SK-N-DZ (cell line): ENCODE measurements around the gene NELL2.

ENCODE experiments used
- DNase-seq: peaks from one replicate; pipeline ENCODE4 v3.0.0-alpha.2; 2015; ENCODE audit warnings: low spot score

Gene NELL2

GRCh38 chr12:44627387-44628166 lies 248.5 kb downstream of the NELL2 start:
- DNase-seq, result no peak

GRCh38 chr12:44626883-44627282 lies 249.2 kb downstream of the NELL2 start:
- peak; percentile 42 for DNase-seq

- peak; percentile 21 for DNase-seq
Measured at GRCh38 chr12:44618946-44619345, 257.2 kb downstream of the NELL2 start.

GRCh38 chr12:44616402-44616801 lies 259.7 kb downstream of the NELL2 start:
- DNase-seq, result no peak

GRCh38 chr12:44611538-44611937 lies 264.6 kb downstream of the NELL2 start:
- no peak for DNase-seq

- DNase-seq, result no peak
Measured at GRCh38 chr12:44603701-44604100, 272.4 kb downstream of the NELL2 start.

GRCh38 chr12:44592626-44593025 lies 283.5 kb downstream of the NELL2 start:
- DNase-seq, result no peak

- DNase-seq, result no peak
Measured at GRCh38 chr12:44589697-44590096, 286.4 kb downstream of the NELL2 start.

GRCh38 chr12:44588651-44589050 lies 287.5 kb downstream of the NELL2 start:
- DNase-seq, result no peak

- DNase-seq, result no peak
Measured at GRCh38 chr12:44584625-44585024, 291.5 kb downstream of the NELL2 start.

GRCh38 chr12:44582521-44582920 lies 293.6 kb downstream of the NELL2 start:
- no peak for DNase-seq

- DNase-seq, result no peak
Measured at GRCh38 chr12:44581642-44582242, 294.4 kb downstream of the NELL2 start.

GRCh38 chr12:44574586-44574985 lies 301.5 kb downstream of the NELL2 start:
- no peak for DNase-seq

- no peak for DNase-seq
Measured at GRCh38 chr12:44573723-44574122, 302.4 kb downstream of the NELL2 start.

GRCh38 chr12:44571006-44571550 lies 305.0 kb downstream of the NELL2 start:
- no peak for DNase-seq

GRCh38 chr12:44570036-44570583 lies 306.0 kb downstream of the NELL2 start:
- no peak for DNase-seq

- DNase-seq, result no peak
Measured at GRCh38 chr12:44565163-44565562, 311.0 kb downstream of the NELL2 start.

GRCh38 chr12:44563486-44563885 lies 312.6 kb downstream of the NELL2 start:
- no peak for DNase-seq

- DNase-seq, result no peak
Measured at GRCh38 chr12:44558340-44559100, 317.6 kb downstream of the NELL2 start.

- no peak for DNase-seq
Measured at GRCh38 chr12:44555454-44555853, 320.7 kb downstream of the NELL2 start.

- no peak for DNase-seq
Measured at GRCh38 chr12:44551631-44552030, 324.5 kb downstream of the NELL2 start.

GRCh38 chr12:44550377-44550776 lies 325.7 kb downstream of the NELL2 start:
- no peak for DNase-seq
